H9 (cell line): ENCODE results near the gene SPECC1L. TPM values are rescaled to one million over a fixed set of nuclear protein-coding genes. Genes with fewer than 3 reads are reported as not detected.

Experiments used
- DNase-seq: peaks from one replicate; pipeline ENCODE4 v3.0.0-alpha.2; 2017
- H2AFZ ChIP-seq: one replicate; pipeline ENCODE4 v1.6.1; 2013; ENCODE audit warnings: mild to moderate bottlenecking, low read length, control low read depth, moderate library complexity
- H2AK5ac ChIP-seq: 2 replicates; pipeline ENCODE4 v1.6.1; 2013; ENCODE audit warnings: low read length, control low read depth, mixed read lengths; ENCODE audit not compliant: insufficient read length
- H2BK120ac ChIP-seq: one replicate; pipeline ENCODE4 v1.6.1; 2013; ENCODE audit warnings: low read depth, mild to moderate bottlenecking, low read length, control low read depth, inconsistent platforms; ENCODE audit not compliant: poor library complexity, severe bottlenecking
- H2BK12ac ChIP-seq: 2 replicates; pipeline ENCODE4 v1.6.1; 2013; ENCODE audit warnings: low read length, control low read depth, mixed read lengths, low read depth; ENCODE audit not compliant: insufficient read length
- H2BK15ac ChIP-seq: 2 replicates; pipeline ENCODE4 v1.6.1; 2013; ENCODE audit warnings: low read depth, low read length, control low read depth
- H2BK20ac ChIP-seq: one replicate; pipeline ENCODE4 v1.6.1; 2013; ENCODE audit warnings: low read depth, mild to moderate bottlenecking, low read length, control low read depth, inconsistent platforms; ENCODE audit not compliant: poor library complexity, severe bottlenecking
- H2BK5ac ChIP-seq: 2 replicates; pipeline ENCODE4 v1.6.1; 2013; ENCODE audit warnings: low read length, control low read depth, mixed read lengths; ENCODE audit not compliant: insufficient read length
- H3K14ac ChIP-seq: 2 replicates; pipeline ENCODE4 v1.6.1; 2013; ENCODE audit warnings: low read length, control low read depth; ENCODE audit not compliant: insufficient read depth
- H3K18ac ChIP-seq: 2 replicates; pipeline ENCODE4 v1.6.1; 2013; ENCODE audit warnings: low read depth, mild to moderate bottlenecking, mixed read lengths, low read length, control low read depth; ENCODE audit not compliant: insufficient read length
- H3K23ac ChIP-seq: 2 replicates; pipeline ENCODE4 v1.6.1; 2013; ENCODE audit warnings: low read length, control low read depth, mixed read lengths, low read depth; ENCODE audit not compliant: insufficient read length
- H3K23me2 ChIP-seq: 2 replicates; pipeline ENCODE4 v1.6.1; 2013; ENCODE audit warnings: low read depth, mild to moderate bottlenecking, mixed read lengths, low read length, control low read depth; ENCODE audit not compliant: insufficient read length, poor library complexity, severe bottlenecking
- H3K27ac ChIP-seq: 2 replicates; pipeline ENCODE4 v1.5.1; 2013; ENCODE audit warnings: low read length, control low read depth, mixed read lengths, low read depth; ENCODE audit not compliant: insufficient read length
- H3K27me3 ChIP-seq: 2 replicates; pipeline ENCODE4 v1.6.1; 2013; ENCODE audit warnings: low read length, control low read depth, inconsistent platforms; ENCODE audit not compliant: insufficient read depth
- H3K4ac ChIP-seq: 2 replicates; pipeline ENCODE4 v1.6.1; 2013; ENCODE audit warnings: low read depth, mild to moderate bottlenecking, control low read depth, inconsistent platforms, low read length, moderate library complexity
- H3K4me1 ChIP-seq: 2 replicates; pipeline ENCODE4 v1.6.1; 2013; ENCODE audit warnings: low read length, control low read depth, inconsistent platforms; ENCODE audit not compliant: insufficient read depth
- H3K4me2 ChIP-seq: 2 replicates; pipeline ENCODE4 v1.6.1; 2013; ENCODE audit warnings: low read length, control low read depth, mixed read lengths; ENCODE audit not compliant: insufficient read length, insufficient read depth
- H3K56ac ChIP-seq: 2 replicates; pipeline ENCODE4 v1.6.1; 2013; ENCODE audit warnings: low read depth, mild to moderate bottlenecking, mixed read lengths, low read length, control low read depth; ENCODE audit not compliant: insufficient read length
- H3K79me1 ChIP-seq: 2 replicates; pipeline ENCODE4 v1.6.1; 2013; ENCODE audit warnings: low read depth, mild to moderate bottlenecking, moderate library complexity, low read length, control low read depth, inconsistent platforms; ENCODE audit not compliant: insufficient read depth, poor library complexity, severe bottlenecking
- H3K79me2 ChIP-seq: 2 replicates; pipeline ENCODE4 v1.6.1; 2013; ENCODE audit warnings: low read length, control low read depth, inconsistent platforms; ENCODE audit not compliant: insufficient read depth
- H3K9ac ChIP-seq: 2 replicates; pipeline ENCODE4 v1.6.1; 2013; ENCODE audit warnings: low read length, control low read depth, mixed read lengths; ENCODE audit not compliant: insufficient read length; ENCODE audit errors: extremely low read depth
- H3K9me3 ChIP-seq: one replicate; pipeline ENCODE4 v1.6.1; 2013; ENCODE audit warnings: low read depth, low read length, inconsistent platforms; ENCODE audit not compliant: control insufficient read depth
- H3T11ph ChIP-seq: one replicate; pipeline ENCODE4 v1.6.1; 2013; ENCODE audit warnings: mild to moderate bottlenecking, low read length, control low read depth, inconsistent platforms
- H4K20me1 ChIP-seq: one replicate; pipeline ENCODE4 v1.6.1; 2013; ENCODE audit not compliant: control insufficient read depth, insufficient read length, insufficient read depth
- H4K5ac ChIP-seq: 2 replicates; pipeline ENCODE4 v1.6.1; 2013; ENCODE audit warnings: low read depth, mild to moderate bottlenecking, mixed read lengths, low read length, control low read depth; ENCODE audit not compliant: insufficient read length
- H4K8ac ChIP-seq: replicated peaks from 2 replicates; pipeline ENCODE4 v1.6.1; 2013; ENCODE audit warnings: low read length, control low read depth, mixed read lengths, low read depth; ENCODE audit not compliant: insufficient read length
- H4K91ac ChIP-seq: 2 replicates; pipeline ENCODE4 v1.6.1; 2013; ENCODE audit warnings: low read depth, mild to moderate bottlenecking, moderate library complexity, mixed read lengths, low read length, control low read depth; ENCODE audit not compliant: insufficient read length
- H3K27ac Mint-ChIP-seq, 3 experiments: 2 replicates in 2 of 3; 3 replicates in 1 of 3; pipeline ENCODE4 v1.8.0; 2020 to 2021; ENCODE audit warnings: mixed read lengths in 3 of 3, mild to moderate bottlenecking in 1 of 3, moderate library complexity in 1 of 3
- H3K27me3 Mint-ChIP-seq: 2 replicates; pipeline ENCODE4 v1.8.0; 2021; ENCODE audit warnings: low read depth, mild to moderate bottlenecking, moderate library complexity, mixed read lengths
- H3K36me3 Mint-ChIP-seq, 3 experiments: 2 replicates in 2 of 3; 3 replicates in 1 of 3; pipeline ENCODE4 v1.8.0; 2020 to 2021; ENCODE audit warnings: low read depth in 3 of 3, mixed read lengths in 3 of 3; ENCODE audit not compliant: insufficient read depth in 1 of 3
- H3K4me1 Mint-ChIP-seq, 2 experiments: 2 replicates each; pipeline ENCODE4 v1.8.0; 2020; ENCODE audit warnings: mixed read lengths in 2 of 2
- H3K4me3 Mint-ChIP-seq, 2 experiments: 2 replicates in 1 of 2; 3 replicates in 1 of 2; pipeline ENCODE4 v1.8.0; 2020 to 2021; ENCODE audit warnings: mild to moderate bottlenecking in 2 of 2, mixed read lengths in 2 of 2, moderate library complexity in 1 of 2
- H3K9me3 Mint-ChIP-seq, 2 experiments: 2 replicates in 1 of 2; 3 replicates in 1 of 2; pipeline ENCODE4 v1.8.0; 2020; ENCODE audit warnings: mild to moderate bottlenecking in 2 of 2, mixed read lengths in 2 of 2, moderate library complexity in 1 of 2
- WGBS: extraction: QIAGEN DNeasy Blood & Tissue Kit; methylation state at CpG from one replicate; pipeline ENCODE4 v1.1.7; 2013; ENCODE audit warnings: missing lambda C conversion rate, low lambda C conversion rate, mixed read lengths; ENCODE audit not compliant: insufficient read length; ENCODE audit errors: extremely low coverage; 5-methylcytosine and 5-hydroxymethylcytosine counted together
- total RNA-seq: library from RNA; stranded (reverse); gene quantifications from 2 replicates; pipeline ENCODE4 v1.2.1, GENCODE V29; 2021
- TF ChIP-seq, protein P1 (sequence below): fragments of 200-600 bp; sonication (generic); conservative IDR thresholded peaks from 3 replicates; pipeline ENCODE4 v1.8.0; 2021; ENCODE audit warnings: antibody characterized with exemption, mild to moderate bottlenecking

Gene SPECC1L
- total RNA-seq, 1 experiment from 2014 or later = 57.1 TPM

DNA sequence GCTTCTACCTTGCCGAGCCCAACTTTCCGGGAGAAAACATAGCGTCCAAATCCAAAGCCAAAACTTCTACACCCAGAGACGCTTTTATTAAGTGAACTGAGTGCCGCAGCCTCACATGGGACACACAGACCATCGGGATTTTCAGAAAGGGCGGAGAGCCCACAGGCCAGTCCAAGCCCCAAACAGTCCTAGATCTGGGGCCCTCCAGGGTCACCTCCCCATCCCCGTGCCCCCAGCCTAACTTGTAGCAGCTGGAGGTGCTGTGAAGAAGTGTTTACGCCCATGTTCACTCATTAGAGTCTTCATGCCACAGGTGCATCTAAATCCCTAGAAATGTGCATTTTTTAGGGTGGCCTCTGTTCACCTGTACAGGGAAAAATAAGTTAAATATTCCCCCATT is 142.6 kb downstream of the SPECC1L start:
- H4K8ac ChIP-seq = no peak overlapping the region
- no peaks in the 10 kb centered on the region for H3K27me3 ChIP-seq
- H3K23ac ChIP-seq = no peak overlapping the region
- no peaks in the 10 kb centered on the region for H3K79me1 ChIP-seq
- H2AK5ac ChIP-seq = no peak overlapping the region
- no peaks in the 10 kb centered on the region for H3K23me2 ChIP-seq
- H3K4me1 Mint-ChIP-seq = no peaks in the 10 kb centered on the region
- peaks cover 4 to 32% (median 30%) of the 10 kb centered on the region in 3 experiments; a peak in 6 of 7 replicates for H3K36me3 Mint-ChIP-seq
- H2AFZ ChIP-seq = no peak overlapping the region
- H3K9me3 ChIP-seq = no peaks in the 10 kb centered on the region
- no peak overlapping the region for H3K4me2 ChIP-seq
- no peak overlapping the region for H3K18ac ChIP-seq
- no peak overlapping the region for H3K4me3 Mint-ChIP-seq
- no peak overlapping the region for H3K4ac ChIP-seq
- H3K9me3 Mint-ChIP-seq = no peaks in the 10 kb centered on the region
- H4K20me1 ChIP-seq = no peaks in the 10 kb centered on the region
- no peaks in the 10 kb centered on the region for H3K4me1 ChIP-seq
- no peak overlapping the region for H3K27ac ChIP-seq
- H2BK20ac ChIP-seq = no peak overlapping the region
- H3K27me3 Mint-ChIP-seq = no peaks in the 10 kb centered on the region
- no peak overlapping the region for H3K14ac ChIP-seq
- TF ChIP-seq, protein P1, sequence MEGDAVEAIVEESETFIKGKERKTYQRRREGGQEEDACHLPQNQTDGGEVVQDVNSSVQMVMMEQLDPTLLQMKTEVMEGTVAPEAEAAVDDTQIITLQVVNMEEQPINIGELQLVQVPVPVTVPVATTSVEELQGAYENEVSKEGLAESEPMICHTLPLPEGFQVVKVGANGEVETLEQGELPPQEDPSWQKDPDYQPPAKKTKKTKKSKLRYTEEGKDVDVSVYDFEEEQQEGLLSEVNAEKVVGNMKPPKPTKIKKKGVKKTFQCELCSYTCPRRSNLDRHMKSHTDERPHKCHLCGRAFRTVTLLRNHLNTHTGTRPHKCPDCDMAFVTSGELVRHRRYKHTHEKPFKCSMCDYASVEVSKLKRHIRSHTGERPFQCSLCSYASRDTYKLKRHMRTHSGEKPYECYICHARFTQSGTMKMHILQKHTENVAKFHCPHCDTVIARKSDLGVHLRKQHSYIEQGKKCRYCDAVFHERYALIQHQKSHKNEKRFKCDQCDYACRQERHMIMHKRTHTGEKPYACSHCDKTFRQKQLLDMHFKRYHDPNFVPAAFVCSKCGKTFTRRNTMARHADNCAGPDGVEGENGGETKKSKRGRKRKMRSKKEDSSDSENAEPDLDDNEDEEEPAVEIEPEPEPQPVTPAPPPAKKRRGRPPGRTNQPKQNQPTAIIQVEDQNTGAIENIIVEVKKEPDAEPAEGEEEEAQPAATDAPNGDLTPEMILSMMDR = no peak
- WGBS = no CpG with 5 or more reads among the region's 9 CpGs
- no peak overlapping the region for H2BK12ac ChIP-seq
- H2BK120ac ChIP-seq = no peak overlapping the region
- no peak for DNase-seq
- H4K5ac ChIP-seq = no peak overlapping the region
- no peak overlapping the region for H3K9ac ChIP-seq
- H2BK5ac ChIP-seq = no peak overlapping the region
- H3K79me2 ChIP-seq = no peaks in the 10 kb centered on the region
- H2BK15ac ChIP-seq = no peak overlapping the region
- H3K56ac ChIP-seq = no peak overlapping the region
- peak overlapping the region in 1 of 3 experiments; percentile 9; a peak in 2 of 7 replicates for H3K27ac Mint-ChIP-seq
- no peak overlapping the region for H4K91ac ChIP-seq
- H3T11ph ChIP-seq = no peak overlapping the region
